LoVo (cell line): Measurements from ENCODE around the gene C12orf42.
"Not testable (repeated sequence)": the region's sequence is repeated elsewhere in the genome, so short reads cannot be mapped to it uniquely, and the experiment has no call there.

Experiments used
- DNase-seq: peaks from one replicate; pipeline ENCODE4 v3.0.0-alpha.2; 2016; ENCODE audit warnings: low spot score

The C12orf42 gene

DNA sequence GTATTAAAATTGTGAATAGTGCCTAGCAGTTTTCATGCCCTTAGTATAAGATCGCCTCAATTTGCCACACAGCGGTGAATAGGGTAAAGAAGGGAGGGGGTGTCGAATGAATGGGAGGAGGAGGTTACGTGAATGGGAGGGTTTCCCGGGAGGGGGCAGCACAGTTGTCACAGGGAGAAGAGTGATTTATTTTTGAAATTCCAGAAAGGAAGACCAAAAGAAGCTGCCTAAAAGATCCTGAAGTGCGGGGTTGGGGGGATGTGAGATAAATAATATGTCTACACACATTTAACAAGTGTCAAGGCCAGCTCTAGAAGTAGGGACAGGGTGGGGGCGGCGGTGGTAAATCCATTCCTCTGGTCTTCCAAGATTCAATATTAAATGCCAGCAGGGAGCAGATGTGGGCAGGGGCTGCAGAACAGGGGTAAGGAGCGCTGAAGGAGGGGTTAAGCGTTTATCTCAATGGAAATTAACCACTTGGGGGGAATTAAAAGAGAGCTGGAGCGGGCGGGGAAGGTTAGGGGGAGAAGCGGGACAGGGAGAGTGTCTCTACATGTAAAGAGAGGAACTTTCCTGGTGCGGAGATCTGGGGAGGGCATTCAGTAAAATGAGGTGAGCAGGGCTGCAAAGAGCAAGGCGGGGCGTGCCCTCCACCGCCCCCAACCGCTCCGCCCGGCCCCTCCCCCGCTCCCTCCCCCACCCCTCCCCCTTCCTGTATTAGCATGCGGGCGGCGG is 867 bp downstream of the C12orf42 start:
- no peak for DNase-seq

DNA sequence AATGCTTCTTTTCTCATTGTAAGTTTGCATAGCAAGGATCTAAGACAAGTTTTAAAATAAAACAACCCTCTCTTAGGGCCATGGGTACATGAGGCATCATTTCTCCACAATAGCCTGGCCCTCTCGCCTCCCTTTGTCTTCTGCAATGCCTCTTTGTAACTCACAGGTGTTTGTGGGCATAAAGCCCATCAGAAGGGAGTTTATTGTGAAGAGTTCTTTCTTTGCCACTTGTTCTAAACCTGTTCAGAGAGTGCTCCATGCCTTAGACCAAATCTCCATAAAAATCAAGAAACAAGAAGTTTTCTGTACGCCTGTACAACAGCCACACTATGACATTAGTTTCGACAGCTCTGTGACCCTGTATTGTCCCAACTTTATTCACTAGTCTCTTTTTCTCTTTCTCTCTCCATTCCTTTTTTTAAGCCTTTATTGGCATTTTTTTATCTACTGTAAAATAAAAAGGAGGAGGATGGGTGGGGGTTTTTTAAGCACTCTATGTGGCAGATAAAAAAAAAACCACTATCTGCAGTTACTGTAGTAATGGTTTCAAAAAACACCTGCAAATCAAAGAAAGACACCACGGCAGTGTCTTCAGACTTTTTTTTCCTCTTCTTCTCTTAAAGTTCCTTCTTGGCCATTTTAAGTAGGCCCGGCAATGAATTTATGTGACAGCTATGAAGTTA is 1.6 kb downstream of the C12orf42 start:
- no peak for DNase-seq

DNA sequence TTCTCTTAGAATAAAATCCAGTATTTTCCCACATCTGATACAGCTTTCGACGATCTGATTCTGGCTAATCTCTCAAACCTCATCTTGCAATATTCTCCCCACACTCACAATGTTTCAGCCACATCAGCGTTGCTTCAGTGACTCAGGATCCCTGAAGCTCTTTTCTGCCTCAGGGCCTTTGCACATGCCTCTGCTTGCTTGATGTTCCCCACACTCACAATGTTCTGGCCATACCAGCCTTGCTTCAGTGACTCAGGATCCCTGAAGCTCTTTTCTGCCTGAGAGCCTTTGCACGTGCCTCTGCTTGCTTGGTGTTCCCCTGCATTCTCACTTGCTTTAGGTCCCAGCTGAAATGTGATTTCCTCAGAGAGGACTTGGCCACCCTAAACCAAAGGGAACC is 2.6 kb downstream of the C12orf42 start:
- DNase-seq = no peak

DNA sequence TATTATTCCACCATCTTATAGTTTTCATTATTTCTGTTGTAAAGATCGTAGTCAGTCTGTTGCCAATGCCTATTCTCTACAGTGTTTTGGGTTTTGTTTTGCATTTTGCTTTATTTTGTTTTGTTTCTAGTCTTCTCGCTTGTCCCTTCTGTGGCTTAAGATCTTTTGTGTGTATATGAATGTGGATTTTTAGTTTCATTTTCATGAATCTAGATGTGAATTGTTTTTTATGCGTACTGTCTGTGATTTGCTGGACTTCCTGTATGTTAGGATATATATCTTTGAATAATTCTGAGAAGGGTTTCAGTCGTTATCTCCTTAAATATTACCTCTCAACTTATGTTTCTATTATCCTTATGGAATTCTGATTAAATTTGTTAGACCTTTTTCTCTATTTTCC is 13.4 kb downstream of the C12orf42 start:
- no peak for DNase-seq

DNA sequence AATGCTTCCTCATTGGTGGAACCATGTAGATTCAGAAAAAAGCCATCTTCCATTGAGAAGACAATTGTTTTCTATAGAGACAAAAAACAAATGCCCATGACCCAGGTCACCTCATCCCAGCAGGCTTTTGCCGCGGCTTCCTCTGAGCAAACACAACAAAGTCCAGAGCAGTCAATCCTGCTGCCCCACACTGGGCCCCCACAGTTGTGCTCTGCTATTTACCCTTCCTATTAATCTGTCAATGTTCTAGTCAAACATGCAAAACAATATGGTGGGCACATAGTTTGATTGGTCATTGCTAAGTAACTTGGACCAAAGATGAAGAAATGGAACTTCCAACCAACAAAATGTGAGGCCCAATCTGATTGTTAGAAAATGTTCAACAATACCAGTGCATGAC is 20.7 kb downstream of the C12orf42 start:
- no peak for DNase-seq

DNA sequence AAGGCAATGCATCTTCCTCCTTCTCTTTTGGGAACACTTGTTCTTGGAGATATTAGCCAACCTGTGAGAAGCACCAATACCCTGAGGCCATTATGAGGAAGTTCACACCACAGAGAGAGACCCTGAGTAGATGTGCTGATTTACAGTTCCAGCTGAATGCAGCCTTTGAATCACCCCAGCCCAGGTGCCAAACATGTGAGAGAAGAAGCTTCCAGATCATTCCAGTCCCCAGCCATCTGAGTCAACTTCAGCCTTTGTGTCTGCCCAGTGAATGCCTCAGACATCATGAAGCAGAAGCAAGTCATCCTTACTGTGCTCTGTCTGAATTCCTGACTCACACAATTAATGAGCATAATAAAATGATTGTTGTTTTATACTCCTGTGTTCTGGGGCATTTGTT is 25.1 kb downstream of the C12orf42 start:
- peak; percentile 15 for DNase-seq

DNA sequence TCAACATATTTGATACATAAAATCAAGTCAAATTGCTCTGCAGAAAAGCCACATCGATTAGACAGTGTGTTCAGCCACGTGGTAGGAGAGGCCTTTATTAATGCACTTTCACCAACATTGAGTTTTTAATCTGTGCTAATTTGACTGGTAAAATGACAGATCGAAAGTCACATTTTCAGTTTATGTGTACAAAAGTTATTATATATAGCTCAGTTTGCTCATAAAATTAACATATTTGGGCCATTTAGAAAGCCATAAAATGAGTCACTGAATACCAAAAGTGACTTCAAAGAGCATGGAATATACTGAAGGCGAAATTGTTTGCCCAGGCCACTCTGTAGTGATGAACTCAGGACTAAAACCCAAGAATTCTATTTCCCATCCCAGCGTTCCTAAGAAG is 26.0 kb downstream of the C12orf42 start:
- peak; percentile 57 for DNase-seq

DNA sequence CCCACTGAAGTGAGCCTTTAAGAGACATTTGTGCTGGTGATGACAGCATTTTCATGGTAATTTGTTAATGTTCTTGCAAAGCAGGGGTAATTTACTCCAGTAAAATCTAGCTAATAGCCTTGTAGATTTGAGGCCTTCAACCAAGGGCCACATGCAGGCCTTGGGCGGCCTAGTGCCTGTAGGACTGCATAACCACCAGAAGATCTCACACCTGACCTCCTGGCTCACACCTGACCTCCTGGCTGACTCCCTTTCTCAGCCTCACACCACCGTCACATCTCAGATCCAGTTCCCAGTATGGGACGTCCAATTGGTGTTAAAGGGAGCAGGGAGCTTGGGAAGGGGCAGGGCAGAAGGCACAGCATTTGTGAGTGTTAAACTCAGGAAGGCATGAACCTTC is 26.9 kb downstream of the C12orf42 start:
- no peak for DNase-seq

DNA sequence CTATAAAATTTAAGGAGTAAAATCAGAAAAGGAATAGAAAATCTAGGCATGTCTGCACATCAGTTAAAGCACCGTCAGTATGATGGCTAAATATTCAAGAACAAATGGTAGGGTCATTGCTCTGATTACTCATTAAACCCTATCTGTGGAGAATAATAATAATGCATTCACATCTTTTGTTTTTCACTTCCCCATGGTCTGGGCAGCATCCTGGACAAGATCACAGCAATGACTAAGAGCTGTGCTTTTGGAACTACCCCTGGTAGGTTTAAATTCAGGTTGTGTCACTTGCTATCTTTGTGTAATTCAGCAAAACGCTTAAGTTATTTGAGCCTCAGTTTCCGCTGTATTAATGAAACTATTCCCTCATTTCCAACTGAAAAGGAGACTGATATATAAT is 33.1 kb downstream of the C12orf42 start:
- DNase-seq = no peak

DNA sequence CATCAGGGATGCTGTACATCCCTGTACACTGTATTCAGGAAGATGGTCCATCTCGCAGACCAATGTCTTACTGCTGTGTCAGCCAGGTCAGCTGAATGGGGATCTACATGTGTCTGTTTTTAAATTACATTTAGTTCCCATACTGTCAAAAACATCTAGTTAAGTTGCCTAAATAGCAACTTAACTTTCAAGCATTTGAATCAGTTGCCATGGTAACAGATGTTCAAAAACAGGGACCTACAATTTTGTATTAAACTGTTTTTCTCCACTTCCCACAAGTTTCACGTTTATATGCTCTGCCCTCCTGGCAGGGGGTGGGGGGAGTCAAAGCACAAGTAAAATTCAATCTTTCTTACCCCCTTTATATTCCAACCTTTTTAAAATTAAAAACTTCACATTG is 38.3 kb downstream of the C12orf42 start:
- no peak for DNase-seq

DNA sequence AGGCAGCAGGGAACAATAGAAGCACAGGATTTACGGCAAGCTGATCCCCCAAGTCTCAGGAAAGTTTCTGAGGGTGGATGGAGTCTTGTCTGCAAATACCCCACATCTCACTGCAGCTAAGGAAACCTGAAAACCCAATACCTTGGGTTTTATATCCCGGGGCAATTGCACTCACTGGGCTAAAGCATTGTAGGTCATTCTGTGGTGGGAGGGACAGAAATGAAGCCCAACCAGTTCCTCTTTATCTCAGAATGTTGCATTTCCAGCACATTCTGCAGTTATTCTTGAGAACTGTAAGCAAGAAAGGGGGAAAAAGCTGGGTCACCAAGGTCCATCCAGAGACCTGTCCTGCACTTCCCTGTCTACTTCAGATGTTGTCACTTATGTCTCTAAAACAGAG is 39.8 kb downstream of the C12orf42 start:
- no peak for DNase-seq

DNA sequence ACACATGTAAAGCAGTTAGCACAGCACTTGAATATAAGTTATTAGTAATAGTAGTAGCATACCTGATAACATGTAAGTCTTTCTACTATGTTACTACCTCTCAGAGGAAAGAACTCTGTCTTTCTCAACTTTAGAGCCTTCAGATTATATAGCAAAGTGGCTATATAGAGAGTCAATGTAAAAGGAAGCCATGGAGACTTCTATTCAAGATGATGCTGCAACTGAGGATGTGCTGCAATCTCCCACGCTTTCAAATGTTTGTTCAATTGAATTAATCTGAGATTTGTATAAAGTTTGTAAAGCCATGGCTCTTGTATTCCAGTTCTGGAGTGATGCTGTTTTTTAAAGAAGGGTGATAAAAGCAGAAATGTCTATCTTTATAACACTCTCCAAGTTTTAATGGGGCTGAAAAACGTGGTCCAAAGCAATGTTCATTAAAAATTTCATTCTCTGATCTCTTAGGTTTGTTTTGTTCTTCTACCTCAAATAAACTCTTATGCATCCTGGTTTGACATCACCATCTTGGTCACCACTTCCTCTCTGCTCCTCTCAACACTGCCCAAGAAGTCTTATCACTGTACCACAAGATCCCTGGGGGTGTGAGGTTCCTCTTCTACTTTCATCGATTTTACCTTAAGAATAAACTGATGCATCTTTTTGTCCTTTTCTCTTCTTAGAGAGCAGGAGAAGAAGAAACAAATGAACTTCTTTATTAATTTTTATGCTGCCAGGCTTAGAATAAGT is 40.6 kb downstream of the C12orf42 start:
- DNase-seq = no peak

DNA sequence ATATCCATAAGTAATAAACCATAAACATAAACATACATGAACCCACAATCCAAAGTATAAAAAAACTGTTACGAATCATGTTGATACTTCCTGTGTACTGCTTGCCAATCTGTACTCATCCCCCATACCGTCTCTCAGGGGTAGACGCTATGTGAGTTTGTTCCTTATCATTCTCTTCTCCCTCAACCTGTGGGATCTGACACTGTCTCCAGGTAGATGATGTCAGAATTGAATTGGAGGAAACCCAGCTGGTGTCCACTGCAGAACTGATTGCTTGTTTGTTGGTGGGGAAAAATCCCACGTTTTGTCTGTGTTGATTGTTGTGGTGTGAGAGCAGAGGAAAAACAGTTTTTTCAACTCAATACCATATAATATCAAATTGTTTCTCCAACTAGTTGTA is 50.8 kb downstream of the C12orf42 start:
- no peak for DNase-seq

DNA sequence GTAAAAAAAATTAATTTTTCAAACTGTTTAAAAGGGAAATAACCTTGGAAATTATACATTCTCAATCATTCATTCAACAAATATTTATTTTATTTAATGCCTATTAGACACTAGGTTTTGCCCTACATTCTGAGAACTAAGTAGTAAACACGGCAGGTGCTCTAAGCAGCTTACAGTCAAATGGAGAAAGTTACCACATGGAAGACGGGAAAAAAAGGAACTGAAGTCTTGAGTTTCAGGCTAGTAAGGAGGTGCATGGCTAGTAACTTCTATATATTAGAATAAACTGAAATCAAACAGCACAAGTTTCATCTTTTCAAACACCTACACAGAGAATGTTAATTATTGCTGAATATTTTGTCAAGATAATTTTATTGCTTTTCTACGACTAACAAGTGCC is 52.9 kb downstream of the C12orf42 start:
- no peak for DNase-seq

DNA sequence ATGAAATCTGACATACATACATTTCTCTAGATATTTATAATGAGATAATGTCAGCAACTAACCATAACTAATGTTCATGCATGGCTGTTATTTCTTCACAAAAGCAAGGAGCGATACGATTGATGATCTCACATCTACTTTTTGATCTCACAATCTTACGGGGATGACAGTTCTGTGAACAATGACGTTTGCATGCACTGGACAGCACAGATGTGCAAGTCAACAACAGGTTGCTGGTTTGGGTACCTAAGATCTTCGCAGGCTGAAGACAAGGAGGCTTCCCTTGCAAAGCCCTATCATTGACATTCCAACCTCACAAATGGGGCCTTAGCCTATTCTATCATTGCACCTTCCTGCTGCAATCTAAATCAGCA is 53.6 kb downstream of the C12orf42 start:
- no peak for DNase-seq

DNA sequence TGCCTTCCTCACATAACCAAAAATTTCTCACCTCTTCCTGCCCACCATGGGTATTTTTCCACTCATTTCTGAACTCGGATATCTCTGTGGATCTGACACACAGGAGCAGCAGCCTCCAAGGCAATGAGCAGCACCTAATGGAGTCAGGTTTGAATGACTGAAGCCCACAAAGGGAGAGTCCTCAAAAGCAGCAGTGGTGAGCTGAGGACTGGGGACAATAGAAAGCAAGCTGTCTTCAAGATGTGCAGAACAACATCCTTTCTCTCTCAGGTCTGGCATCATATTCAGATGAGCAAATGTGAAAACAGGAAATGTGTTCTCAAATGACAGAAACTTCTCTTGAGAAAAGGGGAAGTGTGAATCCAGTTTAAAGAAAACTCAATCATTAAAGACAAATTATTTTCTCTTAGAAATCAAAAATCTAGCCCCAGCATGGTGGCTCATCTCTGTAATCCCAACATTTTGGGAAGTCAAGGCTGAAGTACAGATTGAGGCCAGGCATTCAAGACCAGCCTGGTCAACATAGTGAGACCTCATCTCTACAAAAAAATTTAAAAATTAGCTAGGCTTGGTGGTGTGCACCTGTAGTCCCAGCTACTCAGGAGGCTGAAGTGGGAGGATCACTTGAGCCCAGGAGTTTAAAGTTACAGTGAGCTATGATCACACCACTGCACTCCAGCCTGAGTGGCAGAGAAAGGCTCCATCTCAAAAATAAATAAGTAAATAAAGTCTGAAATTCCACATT is 54.2 kb downstream of the C12orf42 start:
- DNase-seq = no peak

DNA sequence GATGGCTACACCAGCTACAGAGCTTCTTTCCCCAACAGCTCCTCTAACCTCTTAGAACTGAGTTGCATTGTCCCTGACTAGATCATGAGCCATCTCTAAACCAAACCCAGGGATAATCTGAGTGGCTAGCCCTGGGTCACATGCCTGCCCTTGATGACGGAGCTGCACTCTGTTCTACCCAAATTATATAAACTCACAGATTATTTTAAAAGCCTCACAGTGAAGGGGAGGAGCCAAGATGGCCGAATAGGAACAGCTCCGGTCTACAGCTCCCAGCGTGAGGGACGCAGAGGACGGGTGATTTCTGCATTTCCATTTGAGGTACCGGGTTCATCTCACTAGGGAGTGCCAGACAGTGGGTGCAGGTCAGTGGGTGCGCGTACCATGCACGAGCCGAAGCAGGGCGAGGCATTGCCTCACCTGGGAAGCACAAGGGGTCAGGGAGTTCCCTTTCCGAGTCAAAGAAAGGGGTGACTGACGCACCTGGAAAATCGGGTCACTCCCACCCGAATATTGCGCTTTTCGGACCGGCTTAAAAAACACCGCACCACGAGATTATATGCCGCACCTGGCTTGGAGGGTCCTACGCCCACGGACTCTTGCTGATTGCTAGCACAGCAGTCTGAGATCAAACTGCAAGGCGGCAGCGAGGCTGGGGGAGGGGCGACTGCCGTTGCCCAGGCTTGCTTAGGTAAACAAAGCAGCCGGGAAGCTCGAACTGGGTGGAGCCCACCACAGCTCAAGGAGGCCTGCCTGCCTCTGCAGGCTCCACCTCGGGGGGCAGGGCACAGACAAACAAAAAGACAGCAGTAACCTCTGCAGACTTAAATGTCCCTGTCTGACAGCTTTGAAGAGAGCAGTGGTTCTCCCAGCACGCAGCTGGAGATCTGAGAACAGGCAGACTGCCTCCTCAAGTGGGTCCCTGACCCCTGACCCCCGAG is 61.3 kb downstream of the C12orf42 start:
- DNase-seq = peak; percentile 26

DNA sequence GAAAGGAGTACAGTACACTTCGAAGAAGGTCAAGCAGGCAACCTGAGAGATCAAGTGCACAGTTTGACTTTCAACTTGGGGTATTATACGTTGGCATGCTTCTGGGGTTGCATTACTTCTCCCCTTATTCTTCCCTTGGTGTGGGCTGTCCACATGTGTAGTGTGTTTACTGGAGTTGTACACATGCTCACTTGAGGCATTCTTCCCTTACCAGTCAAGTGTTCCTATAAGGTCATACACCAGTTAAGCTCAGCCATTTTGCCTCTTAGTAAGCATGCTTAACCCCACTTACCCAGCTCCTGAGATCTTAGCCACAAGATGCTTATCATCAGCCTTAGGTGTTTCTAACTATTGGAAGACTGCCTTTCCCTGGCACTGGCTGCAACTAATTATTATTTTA is 63.8 kb downstream of the C12orf42 start:
- no peak for DNase-seq

DNA sequence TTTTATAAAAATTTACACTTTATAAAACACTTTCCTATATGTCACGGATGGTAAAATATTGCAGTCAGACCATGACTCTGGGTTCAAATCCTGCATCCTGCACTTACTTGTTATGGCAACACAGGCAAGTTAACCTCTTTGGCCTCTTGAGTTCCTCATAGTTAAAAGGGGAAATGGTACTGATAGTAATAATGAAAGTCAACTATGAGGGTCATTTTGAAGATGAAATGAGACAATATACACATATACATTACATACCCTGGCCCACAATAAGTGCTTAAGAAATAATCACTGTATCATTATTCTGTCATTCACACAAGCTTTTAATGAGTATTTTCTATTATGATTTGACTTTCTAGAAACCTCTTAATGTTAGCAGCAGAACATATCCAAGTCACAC is 64.4 kb downstream of the C12orf42 start:
- no peak for DNase-seq

DNA sequence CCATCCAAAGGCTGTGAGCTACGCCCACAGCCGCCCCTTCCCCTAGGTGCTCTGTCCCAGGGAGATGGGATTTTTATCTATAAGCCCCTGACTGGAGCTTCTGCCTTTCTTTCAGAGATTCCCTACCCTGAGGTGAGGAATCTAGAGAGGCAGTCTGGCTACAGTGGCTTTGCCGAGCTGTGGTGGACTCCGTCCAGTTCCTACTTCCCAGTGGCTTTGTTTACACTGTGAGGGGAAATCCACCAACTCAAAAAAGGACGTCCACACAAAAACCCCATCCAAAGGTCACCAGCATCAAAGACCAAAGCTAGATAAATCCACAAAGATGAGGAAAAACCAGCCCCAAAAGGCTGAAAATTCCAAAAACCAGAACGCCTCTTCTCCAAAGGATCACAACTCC is 70.1 kb downstream of the C12orf42 start:
- DNase-seq = not testable (repeated sequence)

DNA sequence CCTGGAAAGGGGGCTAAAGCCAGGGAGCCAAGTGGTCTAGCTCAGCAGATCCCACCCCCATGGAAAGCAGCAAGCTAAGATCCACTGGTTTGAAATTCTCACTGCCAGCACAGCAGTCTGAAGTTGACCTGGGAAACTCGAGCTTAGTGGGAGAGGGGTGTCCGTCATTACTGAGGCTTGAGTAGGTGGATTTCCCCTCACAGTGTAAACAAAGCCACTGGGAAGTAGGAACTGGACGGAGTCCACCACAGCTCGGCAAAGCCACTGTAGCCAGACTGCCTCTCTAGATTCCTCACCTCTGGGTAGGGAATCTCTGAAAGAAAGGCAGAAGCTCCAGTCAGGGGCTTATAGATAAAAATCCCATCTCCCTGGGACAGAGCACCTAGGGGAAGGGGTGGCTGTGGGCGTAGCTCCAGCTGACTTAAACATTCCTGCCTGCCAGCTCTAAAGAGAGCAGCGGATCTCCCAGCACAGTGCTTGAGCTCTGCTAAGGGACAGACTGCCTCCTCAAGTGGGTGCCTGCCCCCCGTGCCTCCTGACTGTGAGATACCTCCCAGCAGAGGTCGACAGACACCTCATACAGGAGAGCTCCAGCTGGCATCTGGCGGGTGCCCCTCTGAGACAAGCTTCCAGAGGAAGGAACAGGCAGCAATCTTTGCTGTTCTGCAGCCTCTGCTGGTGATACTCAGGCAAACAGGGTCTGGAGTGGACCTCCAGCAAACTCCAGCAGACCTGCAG is 70.8 kb downstream of the C12orf42 start:
- DNase-seq = not testable (repeated sequence)
